ENCODE data around the gene AKAIN1.

AKAIN1 gene

GRCh38 chr18:5237083-5237722 lies 40.1 kb upstream of the AKAIN1 start:
- H3K27ac ChIP-seq, result peak overlapping the region; percentile 100
- H3K4me3 ChIP-seq (ENCODE audit: low read depth, low read length), result peak overlapping the region; percentile 84
- no peak for TF ChIP-seq CTCF (IDR thresholded peaks at IDR 0.05; ENCODE audit: low read depth, low read length, missing control alignments)
- H3K36me3 ChIP-seq (replicated peaks), result peaks cover 2% of the 10 kb centered on the region
- in situ Hi-C loops (cut with HindIII; ENCODE audit: low pct_ligation_motif_present, low sequenced_read_pairs), result no loop called here
- H3K27me3 ChIP-seq (replicated peaks), result no peaks in the 10 kb centered on the region
- DNase-seq, result no peak

- in situ Hi-C loops (cut with HindIII; ENCODE audit: low pct_ligation_motif_present, low sequenced_read_pairs), result no loop called here
- H3K36me3 ChIP-seq (replicated peaks), result no peaks in the 10 kb centered on the region
- no peak for DNase-seq
- H3K27me3 ChIP-seq (replicated peaks), result no peaks in the 10 kb centered on the region
- TF ChIP-seq CTCF (IDR thresholded peaks at IDR 0.05; ENCODE audit: low read depth, low read length, missing control alignments), result no peak
- no peak overlapping the region for H3K4me3 ChIP-seq (ENCODE audit: low read depth, low read length)
- H3K27ac ChIP-seq, result no peak overlapping the region
These were observed 17.7 kb upstream of the AKAIN1 start for GRCh38 chr18:5214583-5215351.

- H3K27ac ChIP-seq, result no peak overlapping the region
- in situ Hi-C loops (cut with HindIII; ENCODE audit: low pct_ligation_motif_present, low sequenced_read_pairs), result no loop called here
- no peaks in the 10 kb centered on the region for H3K36me3 ChIP-seq (replicated peaks)
- H3K27me3 ChIP-seq (replicated peaks), result no peaks in the 10 kb centered on the region
- no peak for DNase-seq
- no peak for TF ChIP-seq CTCF (IDR thresholded peaks at IDR 0.05; ENCODE audit: low read depth, low read length, missing control alignments)
- H3K4me3 ChIP-seq (ENCODE audit: low read depth, low read length), result no peak overlapping the region
These were observed 10.6 kb upstream of the AKAIN1 start for GRCh38 chr18:5207471-5208150.

- in situ Hi-C loops (cut with HindIII; ENCODE audit: low pct_ligation_motif_present, low sequenced_read_pairs), result no loop called here
- Histone ChIP-seq H3K4me3 (ENCODE audit: low read depth, low read length) (no peak overlapping the region), H3K36me3 (replicated peaks) (no peaks in the 10 kb centered on the region), H3K27me3 (replicated peaks) (peaks cover 9% of the 10 kb centered on the region), H3K27ac (no peak overlapping the region)
- no peak for TF ChIP-seq CTCF (IDR thresholded peaks at IDR 0.05; ENCODE audit: low read depth, low read length, missing control alignments)
- no peak for DNase-seq
These were observed 1.3 kb upstream of the AKAIN1 start for GRCh38 chr18:5198311-5198710.

- Histone ChIP-seq H3K27me3 (replicated peaks) (peaks cover 9% of the 10 kb centered on the region), H3K36me3 (replicated peaks) (no peaks in the 10 kb centered on the region), H3K4me3 (ENCODE audit: low read depth, low read length) (no peak overlapping the region), H3K27ac (no peak overlapping the region)
- TF ChIP-seq CTCF (IDR thresholded peaks at IDR 0.05; ENCODE audit: low read depth, low read length, missing control alignments), result no peak
- in situ Hi-C loops (cut with HindIII; ENCODE audit: low pct_ligation_motif_present, low sequenced_read_pairs), result no loop called here
- DNase-seq, result no peak
These were observed 404 bp upstream of the AKAIN1 start for GRCh38 chr18:5197461-5197860.

Data from brain microvascular endothelial cell (primary cell).